GM21526 (cell line): ENCODE measurements around the gene ADCY4.
"Not testable (repeated sequence)": the region's sequence is repeated elsewhere in the genome, so short reads cannot be mapped to it uniquely, and the experiment has no call there.

Experiments used
- ATAC-seq: cut with Tn5 transposase; IDR thresholded peaks from one replicate; pipeline ENCODE4 v1.9.1; 2021; ENCODE audit warnings: moderate library complexity; ENCODE audit not compliant: unreplicated experiment, low FRiP score

ADCY4 gene

DNA sequence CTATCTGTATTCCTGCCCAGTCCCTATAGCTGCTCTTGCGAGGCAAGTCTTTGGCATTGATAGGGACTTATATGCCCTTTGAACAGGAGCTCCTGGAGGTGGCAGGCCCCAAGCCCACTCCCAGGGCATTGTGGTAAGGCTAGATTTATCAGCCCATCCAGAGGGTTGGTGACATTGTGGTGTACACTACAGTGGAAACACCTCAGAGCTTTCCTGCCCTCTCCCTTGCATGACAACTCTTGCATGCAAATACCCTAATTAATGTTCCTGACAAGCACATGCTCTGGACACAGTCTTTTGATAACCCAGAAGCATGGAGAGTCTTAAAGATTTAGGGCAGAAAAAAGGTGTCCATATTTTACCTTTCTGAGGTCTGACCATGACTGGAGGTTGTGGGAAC is 5.7 kb upstream of the ADCY4 start:
- ATAC-seq: no peak

DNA sequence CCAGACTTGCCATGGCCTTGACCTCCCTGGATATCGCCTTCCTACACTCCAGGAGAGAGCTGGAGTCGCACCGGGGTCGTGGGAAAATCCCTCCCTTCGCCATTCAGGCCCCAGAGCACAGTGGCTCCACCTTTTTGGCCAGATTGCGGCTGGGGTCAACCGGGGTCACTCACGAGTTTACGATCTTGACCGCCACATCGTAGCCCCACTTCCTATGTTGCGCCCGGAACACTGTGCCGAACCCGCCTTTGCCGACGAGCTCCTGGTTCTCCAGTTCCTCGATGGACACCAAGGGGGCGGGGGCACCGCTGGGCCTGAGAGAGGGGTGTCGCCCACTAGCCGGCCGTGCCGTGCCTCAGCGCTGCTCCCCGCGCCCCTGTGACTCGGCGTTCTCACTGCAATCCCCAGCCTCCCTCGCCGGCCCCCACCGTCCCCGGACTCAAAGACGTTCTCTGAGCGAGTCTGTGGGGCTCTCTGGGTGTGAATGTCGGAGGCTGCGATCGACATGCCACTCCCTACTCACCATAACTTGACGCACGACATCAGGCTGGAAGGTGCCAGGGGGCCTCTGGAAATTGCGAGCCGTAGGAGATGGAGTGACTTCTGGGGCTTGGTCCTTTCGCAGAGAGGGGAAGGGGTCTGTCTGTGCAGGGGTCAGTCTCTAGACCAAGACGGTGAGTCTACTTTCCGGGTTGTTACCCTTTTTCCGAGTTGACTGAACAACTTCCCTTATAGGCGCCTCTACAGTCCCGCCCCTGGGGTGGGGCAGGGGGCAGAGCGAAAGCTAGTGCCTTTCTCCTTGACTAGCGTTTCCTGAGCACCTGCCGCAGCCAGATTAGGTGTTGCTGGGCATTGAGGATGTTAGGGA is 4.6 kb upstream of the ADCY4 start, which contains the start of gene RIPK3:
Gene RIPK3, minus strand, starts transcription at position 708 of the 868 bp plus-strand sequence. Its CDS starts 165 bp downstream, at position 543.
- ATAC-seq: peak; percentile 73

DNA sequence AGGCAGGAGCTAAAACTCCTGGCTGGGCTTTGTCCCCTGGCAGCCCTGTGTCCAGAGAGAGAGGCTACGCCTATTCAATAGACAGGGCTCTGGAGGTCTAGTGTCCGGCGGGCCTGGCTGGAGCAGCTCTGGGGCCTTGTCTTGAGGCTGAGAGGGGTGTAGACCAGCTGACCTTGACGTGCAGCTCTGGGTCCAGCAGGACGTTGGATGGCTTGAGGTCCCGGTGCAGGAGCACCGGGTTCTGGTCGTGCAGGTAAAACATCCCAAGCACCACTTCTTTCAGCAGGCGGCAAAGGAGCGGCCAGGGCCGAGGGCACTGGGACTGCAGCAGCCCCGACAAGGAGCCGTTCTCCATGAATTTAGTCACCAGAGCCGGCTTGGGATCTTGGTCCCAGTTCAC is 4.0 kb upstream of the ADCY4 start:
- ATAC-seq: no peak

DNA sequence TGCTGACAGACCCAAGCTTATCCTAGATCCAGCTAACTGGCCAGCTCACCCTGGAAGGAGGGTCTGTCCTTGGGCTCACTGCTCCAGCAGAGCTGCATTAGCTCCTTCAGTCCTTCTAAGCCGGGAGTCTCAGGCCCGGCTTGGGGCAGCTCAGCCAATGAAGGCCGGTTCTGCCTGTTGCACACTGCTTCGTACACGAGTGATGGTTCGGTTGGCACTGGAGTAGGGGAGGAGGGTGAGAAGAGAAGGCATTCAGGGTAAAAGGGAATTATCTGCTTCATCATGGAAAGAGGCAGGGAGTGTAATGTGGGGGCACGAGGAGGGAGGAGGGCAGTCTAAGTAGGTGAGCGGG is 2.9 kb upstream of the ADCY4 start:
- no peak for ATAC-seq

DNA sequence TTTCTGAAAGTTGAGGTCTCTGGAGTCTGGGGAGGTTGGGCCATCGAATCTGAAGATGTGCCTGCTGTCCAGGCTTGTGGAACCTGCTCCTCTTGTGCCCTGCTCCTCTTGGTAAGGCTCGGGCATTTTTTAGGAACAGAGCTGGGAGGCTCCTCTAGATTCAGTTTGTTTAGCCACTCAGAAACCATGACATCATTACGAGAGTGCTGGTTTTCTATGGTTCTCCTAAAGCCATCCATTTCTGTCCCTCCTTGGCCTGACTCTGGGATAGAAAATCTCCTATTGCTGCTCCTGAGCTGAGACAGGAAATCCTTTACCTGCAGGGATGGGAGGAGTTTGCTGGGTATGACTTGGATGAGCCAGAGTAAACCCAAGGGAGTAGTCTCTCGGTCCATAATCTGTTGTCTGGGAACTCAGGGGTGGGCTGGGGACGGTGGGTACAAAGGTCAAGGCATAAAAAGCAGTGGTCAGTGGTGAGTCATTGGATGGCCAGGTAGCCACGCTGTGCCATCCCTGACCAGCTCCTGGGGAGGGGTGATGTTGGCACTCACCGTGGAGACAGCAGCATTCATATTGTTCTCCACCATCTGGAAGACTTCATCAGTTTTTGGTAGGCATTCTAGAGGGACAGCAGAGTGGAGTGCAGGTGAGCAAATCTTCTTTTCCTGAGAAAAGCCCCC is 2.4 kb upstream of the ADCY4 start:
- ATAC-seq: no peak

DNA sequence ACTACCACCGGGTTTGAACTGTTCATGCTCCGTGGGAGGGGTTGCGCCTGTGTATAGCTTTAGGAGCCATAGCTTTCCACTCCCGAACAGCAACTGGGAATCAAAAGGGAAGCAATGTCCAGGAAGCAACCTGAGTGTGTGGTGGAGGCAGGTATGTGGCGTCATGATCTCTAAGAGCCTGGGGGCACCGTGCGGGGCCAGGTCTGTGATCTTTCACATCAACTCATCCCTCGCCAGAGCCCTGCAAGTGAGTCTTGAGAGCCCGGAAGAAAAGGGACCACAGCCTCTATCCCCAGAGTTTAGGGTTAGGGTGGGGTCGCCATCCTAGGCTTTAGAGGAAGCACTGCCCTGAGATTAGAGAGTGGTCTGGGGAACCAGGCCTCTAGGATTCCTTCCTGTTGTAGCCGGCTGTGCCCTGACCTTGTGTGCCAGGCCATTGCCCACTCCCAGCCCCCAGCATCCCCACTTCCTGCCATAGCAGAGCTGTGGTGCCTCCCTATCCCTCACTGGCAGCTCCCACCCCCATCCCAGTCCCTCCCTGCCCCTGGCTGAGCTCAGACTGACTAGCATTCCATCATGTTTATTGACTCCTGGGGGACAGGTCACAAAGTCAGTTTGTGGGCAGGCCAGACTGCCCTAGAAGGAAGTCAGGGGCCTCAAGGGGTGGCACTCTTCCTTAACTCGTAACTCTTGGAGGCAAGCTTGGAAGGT is 745 bp upstream of the ADCY4 start:
- ATAC-seq: no peak

DNA sequence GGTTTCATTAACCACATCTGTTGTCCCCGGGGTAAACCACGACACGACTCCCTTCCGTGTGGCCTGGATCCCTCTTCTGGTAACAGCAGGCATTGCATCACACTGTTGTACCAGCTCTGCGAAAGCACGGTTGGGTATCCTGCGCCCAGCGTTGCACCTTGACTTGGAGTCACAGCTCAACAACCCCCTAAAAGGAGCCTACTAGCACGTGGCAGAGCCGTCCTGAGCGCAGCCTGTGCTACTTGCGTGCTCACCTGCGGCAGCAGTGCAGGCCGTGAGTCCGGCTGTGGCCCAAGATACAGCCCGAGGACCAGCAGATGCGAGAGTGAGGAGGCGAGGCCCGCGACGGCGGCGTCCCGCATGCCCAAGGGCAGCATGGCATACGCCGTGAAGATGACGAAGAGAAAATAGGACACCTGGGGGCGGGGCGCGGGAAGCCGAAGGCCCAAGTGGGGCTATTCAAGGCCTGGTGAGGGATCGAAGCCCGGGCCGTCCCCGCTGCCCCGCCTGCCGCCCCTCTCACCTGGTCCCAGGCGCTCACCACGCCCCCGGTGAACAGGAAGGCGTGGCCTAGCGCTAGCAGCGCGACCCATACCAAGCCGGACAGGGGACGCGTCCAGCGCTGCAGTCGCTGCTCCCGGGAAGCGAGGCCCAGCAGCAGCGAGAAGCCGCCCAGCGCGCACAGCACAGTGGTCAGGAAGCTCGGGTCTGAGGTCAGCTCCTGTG is 2.4 kb downstream of the ADCY4 start:
- peak; percentile 67 for ATAC-seq

DNA sequence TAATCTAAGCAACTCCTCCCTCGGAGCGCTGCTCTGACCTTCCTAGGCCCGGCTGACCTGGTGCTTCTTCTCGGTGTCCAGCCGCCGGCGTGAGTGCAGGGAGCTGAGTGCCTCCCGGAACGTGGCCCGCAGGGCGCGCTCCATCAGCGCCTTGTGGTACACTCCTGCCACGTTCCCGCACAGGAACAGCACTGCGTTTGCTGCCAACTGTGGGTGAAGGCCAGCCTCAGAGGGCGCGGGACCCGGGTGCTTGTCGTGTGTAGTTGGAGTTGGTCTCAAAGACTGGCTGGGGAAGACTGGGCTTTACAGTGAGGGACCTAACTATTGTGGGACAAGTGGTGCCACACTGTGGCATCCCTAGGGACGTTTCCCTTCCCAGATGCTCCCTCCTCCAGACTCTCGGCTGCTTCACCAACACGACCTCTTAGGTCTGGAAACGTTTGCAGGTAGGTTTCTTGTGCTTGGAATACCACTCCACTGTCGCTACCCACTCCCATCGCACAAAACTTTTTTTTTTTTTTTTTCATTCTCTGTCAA is 3.1 kb downstream of the ADCY4 start:
- ATAC-seq: no peak

DNA sequence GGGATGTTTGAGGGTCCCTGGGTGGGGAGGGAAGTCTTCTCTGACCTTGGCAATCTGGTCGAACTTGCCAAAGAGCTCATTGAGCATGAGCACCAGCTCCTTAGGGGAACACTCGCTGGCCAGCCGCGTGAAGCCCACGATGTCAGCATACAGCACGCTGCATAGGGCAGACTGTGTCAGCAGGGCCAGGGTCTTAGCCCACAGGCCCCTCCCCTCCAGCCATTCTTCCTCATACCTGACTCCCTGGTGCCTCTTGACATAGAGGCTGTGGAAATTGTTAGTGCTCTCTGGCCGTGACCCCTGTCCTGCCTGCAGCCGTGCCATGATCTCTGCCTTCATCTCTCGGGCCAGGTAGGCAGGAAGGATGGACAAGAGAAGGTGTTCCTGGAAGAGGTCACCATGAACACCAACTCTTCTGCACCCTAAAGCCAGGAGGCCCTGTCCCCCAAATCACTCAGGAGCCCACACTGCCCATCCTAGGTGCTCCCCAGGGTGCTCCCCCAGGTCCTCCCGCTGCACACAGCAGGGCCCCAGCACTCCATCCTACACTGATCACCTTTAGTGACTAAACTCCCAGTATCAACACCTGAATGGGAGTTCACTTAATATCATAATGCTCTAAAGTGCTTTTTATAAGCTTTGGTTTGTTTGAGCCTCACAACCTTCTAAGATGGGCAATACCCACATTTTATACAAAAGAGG is 3.7 kb downstream of the ADCY4 start:
- no peak for ATAC-seq

DNA sequence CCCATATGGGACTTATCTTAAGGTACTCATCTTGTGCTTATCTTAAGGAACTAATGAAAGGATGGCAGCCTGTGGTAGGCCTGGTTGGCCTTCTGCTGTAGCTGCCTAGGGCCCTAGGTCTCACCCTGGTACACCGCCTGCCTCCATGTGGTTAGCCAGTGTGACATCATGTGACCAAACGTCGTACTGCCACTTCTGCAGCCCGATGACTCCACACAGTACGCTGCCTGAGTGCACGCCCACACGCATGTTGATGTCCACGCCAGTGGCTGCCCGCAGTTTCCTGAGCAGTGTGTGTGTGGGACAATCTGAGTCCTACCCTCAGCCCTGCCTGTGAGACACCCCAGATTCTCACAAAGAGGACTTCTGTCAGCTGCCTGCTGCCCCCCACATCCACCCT is 5.1 kb downstream of the ADCY4 start:
- ATAC-seq: no peak

DNA sequence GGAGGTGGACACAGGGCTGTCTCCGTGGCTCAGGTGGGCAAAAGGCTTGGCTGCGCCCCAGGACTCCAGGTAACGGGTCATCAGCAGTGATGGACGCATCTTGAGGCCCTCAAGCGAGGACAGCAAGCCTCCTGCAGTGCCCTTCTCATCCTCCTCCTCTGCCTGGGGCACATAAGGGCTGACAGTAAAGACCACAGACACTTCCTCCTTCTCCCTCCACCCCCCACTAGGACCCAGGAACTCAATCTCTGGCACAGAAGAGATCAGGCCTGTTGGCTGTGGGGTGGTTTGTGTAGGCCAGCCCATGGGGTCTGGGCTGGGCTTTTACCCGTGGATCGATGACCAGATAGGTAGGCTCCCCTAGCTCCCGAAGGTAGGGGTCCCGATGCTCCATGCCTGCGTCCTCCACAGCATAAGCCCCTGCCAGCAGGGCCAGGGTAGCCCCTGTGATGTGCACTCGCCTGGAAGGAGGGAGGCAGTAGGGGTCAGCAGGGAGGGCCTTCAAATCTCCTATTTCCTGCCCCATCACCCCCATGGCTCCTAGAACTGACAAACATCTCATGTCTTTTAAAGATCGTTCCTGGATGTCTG is 5.7 kb downstream of the ADCY4 start:
- no peak for ATAC-seq

DNA sequence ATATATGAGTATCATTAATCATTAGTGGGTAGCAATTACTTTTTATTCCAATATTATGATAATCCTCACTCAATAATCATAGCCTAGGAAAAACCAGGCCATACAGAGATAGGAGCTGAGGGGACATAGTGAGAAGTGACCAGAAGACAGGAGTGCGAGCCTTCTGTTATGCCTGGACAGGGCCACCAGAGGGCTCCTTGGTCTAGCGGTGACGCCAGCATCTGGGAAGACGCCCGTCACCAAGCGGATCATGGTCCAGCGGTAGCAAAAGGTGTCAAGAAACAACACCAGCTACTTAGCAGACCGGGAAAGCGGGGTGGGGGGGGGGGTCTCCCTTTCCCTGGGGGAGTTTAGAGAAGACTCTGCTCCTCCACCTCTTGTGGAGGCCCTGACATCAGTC is 7.0 kb downstream of the ADCY4 start:
- ATAC-seq: not testable (repeated sequence)

DNA sequence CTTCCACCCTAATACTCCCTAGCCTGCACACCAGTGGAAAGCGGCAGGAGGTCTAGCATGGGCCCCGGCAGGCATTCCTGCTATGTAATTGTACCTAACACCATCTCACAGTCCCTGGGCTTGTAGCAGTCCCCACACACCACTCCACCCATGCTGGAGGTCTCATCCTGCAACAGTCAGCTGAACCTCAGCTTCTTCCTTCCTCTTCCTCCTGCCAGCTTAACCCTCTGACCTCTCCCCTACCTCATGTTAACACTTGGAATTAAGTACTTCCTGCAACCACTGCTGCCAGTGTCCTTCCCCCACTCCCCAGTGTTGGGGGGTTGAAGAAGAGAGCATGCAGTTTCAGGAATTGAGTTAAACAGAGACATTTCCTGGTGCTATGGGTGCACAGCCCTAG is 7.6 kb downstream of the ADCY4 start:
- ATAC-seq: no peak

DNA sequence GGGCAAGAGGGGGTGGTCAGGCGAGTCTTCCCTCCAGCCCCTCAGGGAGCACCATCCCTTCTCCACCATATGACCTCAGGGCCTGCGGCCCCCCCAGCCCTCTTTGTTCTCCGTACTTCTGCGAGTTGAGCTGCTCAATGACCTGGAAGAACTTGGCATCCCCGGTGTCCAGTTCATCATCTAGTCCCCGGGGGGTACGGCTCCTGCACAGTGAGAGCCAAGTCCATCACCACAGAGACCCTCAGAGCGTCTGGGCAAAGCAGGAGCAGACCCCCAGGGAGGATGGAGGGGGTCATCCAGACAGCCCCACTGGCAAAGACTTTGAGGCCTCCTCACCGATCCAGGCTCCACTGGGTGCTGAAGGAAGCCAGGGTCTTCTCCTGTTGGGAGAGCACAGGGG is 8.9 kb downstream of the ADCY4 start:
- ATAC-seq: no peak

DNA sequence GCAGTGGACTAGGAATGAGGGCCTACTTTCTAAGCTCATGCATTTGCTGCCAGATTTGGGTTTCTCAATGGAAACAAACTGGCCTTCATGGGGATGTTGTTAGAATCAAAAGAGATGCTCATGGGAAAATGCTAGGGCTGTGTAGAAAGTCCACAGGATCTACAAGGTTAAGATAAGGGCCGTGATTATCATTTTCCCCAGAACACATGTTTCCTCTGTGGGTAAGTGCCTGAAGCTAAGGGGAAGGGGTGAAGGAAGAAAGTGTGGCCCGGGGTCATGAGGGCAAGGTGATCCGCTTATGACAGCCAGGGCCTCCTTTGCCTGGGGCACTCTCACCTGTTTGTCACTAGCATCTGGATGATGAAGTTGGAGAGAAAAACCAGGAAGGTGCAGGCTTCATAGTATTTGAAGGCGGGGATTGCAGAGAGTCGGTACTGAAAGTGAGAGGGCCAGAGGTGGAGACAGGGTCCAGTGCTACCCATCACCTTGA is 9.8 kb downstream of the ADCY4 start:
- ATAC-seq: no peak

DNA sequence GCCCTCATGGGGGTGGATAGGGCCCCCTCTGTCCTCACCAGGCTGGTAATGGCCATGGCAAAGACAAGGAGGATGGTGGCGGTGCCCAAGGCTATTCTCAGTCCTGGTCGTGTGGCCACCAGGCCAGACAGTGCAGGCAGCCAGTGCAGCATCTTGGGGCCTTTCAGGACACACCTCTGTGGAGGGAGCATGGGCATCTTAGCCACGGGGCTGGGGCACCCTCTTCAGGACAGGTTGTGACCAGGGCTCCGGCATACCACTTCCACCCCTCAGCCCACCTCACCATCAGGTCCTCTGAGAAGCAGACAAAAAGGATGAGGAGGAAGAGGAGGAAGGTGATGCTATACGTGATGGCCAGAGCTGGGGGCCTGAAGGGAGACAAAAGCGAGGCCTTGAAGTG is 10.8 kb downstream of the ADCY4 start:
- ATAC-seq: no peak

DNA sequence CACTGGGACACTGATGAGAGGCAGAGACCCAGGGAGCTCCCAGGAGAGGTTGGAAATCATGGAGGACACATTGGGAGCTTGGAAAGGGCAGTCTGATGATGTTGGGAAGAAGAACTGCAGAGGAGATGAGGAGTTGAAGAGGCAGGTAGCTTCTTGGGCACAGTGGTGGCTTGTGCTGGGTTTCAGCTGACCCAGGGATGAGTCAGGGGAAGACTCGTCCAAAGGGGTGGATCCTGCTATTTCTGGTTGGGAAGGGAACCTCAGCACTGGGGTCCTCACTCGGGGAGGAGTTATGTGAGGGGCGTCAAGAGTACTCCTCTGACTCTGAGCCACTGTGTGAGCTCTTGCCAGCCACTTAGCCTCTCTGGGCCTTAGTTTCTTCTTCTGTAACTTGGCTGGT is 11.5 kb downstream of the ADCY4 start:
- ATAC-seq: no peak

DNA sequence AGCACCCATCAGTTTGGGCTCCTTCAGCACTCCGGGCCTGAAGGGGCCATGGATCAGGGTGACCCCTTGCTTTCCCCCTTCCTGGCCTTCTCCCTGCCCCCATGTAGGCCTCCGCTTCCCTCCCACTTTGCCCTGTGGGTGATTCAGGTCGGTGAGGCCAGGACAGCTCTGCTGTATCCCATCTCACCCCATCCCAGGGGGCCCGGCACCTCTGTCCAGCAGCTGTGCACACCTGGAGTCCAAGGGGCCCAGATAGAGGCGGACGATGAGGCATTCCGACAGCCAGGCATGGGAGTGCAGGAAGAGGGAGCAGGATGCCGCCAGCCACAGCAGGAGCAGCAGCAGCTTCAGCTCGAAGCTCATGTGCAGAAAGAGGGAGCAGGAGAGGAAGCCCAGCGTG is 12.2 kb downstream of the ADCY4 start:
- ATAC-seq: no peak

DNA sequence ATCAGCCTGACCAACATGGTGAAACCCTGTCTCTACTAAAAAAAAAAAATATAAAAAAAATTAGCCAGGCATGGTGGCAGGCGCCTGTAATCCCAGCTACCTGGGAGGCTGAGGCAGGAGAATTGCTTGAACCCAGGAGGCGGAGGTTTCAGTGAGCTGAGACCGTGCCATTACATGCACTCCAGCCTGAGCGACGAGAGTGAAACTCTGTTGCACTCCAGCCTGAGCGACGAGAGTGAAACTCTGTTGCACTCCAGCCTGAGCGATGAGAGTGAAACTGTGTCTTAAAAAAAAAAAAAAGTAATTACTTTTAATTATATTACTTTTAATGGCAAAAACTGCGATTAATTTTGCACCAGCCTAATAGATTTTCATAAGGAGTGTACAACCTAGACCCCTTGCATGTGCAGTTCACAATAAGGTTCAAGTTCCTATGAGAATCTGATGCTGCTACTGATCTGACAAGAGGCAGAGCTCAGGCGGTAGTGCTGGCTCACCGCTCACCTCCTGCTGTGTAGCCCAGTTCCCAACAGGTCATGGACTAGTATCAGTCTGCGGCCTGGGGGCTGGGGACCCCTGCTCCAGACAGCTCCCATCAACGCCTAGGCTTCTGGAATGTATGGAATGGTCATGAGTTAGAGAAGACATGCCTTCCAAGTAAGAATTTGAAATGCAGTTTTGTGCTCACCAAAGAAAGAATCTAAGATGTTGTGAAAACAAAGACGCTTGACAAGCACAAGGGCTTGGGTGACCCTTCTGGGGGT is 13.5 kb downstream of the ADCY4 start:
- ATAC-seq: no peak
